IMR-90 (cell line): ENCODE results near the gene KCP. TPM values are rescaled to one million over a fixed set of nuclear protein-coding genes. Genes with fewer than 3 reads are reported as not detected.

Experiments
- ATAC-seq: fragments of 200-7000 bp; cut with Tn5 transposase; 2 replicates; pipeline ENCODE4 v1.9.1; 2020; ENCODE audit warnings: low read depth, mild to moderate bottlenecking, moderate library complexity
- BruUV-seq: library from RNA; stranded (reverse); fragments of 400-500 nt; replicated peaks from 2 replicates; lab custom pipeline; 2021; lab: Mats Ljungman, UMichigan
- CTCF ChIA-PET: fragments of 300-600 bp; formaldehyde crosslinking; extraction: SDS; loops from one replicate; lab custom pipeline; 2021; ENCODE audit warnings: antibody characterized with exemption; lab: Yijun Ruan, JAX
- POLR2A ChIA-PET: fragments of 300-600 bp; sonication (Branson Sonifier 250); formaldehyde crosslinking; loops from one replicate; lab custom pipeline; 2022; ENCODE audit warnings: antibody characterized with exemption; ENCODE audit not compliant: unreplicated experiment; lab: Charles Lee
- DNase-seq: peaks from one replicate; pipeline ENCODE4 v3.0.0; 2013
- H2AFZ ChIP-seq: replicated peaks from 2 replicates; pipeline ENCODE3; 2013; ENCODE audit warnings: low read length, mild to moderate bottlenecking; ENCODE audit not compliant: poor library complexity
- H2AK5ac ChIP-seq: 2 replicates; pipeline ENCODE4 v1.6.1; 2013; ENCODE audit warnings: low read depth, low read length, inconsistent platforms
- H2AK9ac ChIP-seq: replicated peaks from 2 replicates; pipeline ENCODE3; 2013; ENCODE audit warnings: mild to moderate bottlenecking, low read depth, low read length, moderate library complexity; ENCODE audit not compliant: poor library complexity
- H2BK120ac ChIP-seq: 2 replicates; pipeline ENCODE4 v1.6.1; 2013; ENCODE audit warnings: low read depth, low read length, inconsistent platforms
- H2BK15ac ChIP-seq: 3 replicates; pipeline ENCODE4 v1.6.1; 2013; ENCODE audit warnings: low read depth, low read length, inconsistent platforms
- H2BK20ac ChIP-seq: 2 replicates; pipeline ENCODE4 v1.6.1; 2013; ENCODE audit warnings: low read depth, mild to moderate bottlenecking, inconsistent platforms, low read length, moderate library complexity
- H2BK5ac ChIP-seq: 2 replicates; pipeline ENCODE4 v1.6.1; 2013; ENCODE audit warnings: mild to moderate bottlenecking, low read depth, low read length, inconsistent platforms; ENCODE audit not compliant: poor library complexity, severe bottlenecking
- H3K14ac ChIP-seq: replicated peaks from 2 replicates; pipeline ENCODE4 v1.6.1; 2013; ENCODE audit warnings: low read depth, low read length, inconsistent platforms
- H3K18ac ChIP-seq: 2 replicates; pipeline ENCODE4 v1.6.1; 2013; ENCODE audit warnings: low read depth, low read length, control low read depth
- H3K23ac ChIP-seq: 2 replicates; pipeline ENCODE4 v1.6.1; 2013; ENCODE audit warnings: low read depth, low read length, inconsistent platforms
- H3K27ac ChIP-seq: 2 replicates; pipeline ENCODE4 v1.5.1; 2013; ENCODE audit warnings: mild to moderate bottlenecking, control low read depth, low read length; ENCODE audit not compliant: insufficient read depth
- H3K27me3 ChIP-seq: 2 replicates; pipeline ENCODE4 v1.6.1; 2013; ENCODE audit warnings: low read length; ENCODE audit not compliant: control insufficient read depth, insufficient read depth
- H3K36me3 ChIP-seq: 2 replicates; pipeline ENCODE4 v1.6.1; 2013; ENCODE audit warnings: low read length, mixed read lengths; ENCODE audit not compliant: control insufficient read depth, insufficient read depth
- H3K4ac ChIP-seq: 2 replicates; pipeline ENCODE4 v1.6.1; 2013; ENCODE audit warnings: low read depth, low read length, inconsistent platforms
- H3K4me1 ChIP-seq: 2 replicates; pipeline ENCODE4 v1.6.1; 2013; ENCODE audit warnings: low read length, mixed read lengths; ENCODE audit not compliant: control insufficient read depth, insufficient read depth
- H3K4me2 ChIP-seq: 2 replicates; pipeline ENCODE4 v1.6.1; 2013; ENCODE audit warnings: low read depth, mild to moderate bottlenecking, control low read depth, low read length, moderate library complexity
- H3K4me3 ChIP-seq: 2 replicates; pipeline ENCODE4 v1.5.1; 2013; ENCODE audit warnings: low read depth, mild to moderate bottlenecking, control low read depth, low read length, moderate library complexity; ENCODE audit not compliant: insufficient read depth
- H3K56ac ChIP-seq: 2 replicates; pipeline ENCODE4 v1.6.1; 2013; ENCODE audit warnings: low read length, inconsistent platforms; ENCODE audit not compliant: insufficient read depth; ENCODE audit errors: extremely low read depth
- H3K79me1 ChIP-seq, 2 experiments: 2 replicates each; pipeline ENCODE4 v1.6.1; 2013; ENCODE audit warnings: low read length in 2 of 2, inconsistent platforms in 1 of 2, low read depth in 1 of 2
- H3K9ac ChIP-seq: 2 replicates; pipeline ENCODE4 v1.6.1; 2013; ENCODE audit warnings: low read depth, low read length, control low read depth
- H3K9me1 ChIP-seq: 2 replicates; pipeline ENCODE4 v1.6.1; 2013; ENCODE audit warnings: low read length, inconsistent platforms; ENCODE audit not compliant: insufficient read depth
- H3K9me3 ChIP-seq: 2 replicates; pipeline ENCODE4 v1.6.1; 2013; ENCODE audit warnings: low read length; ENCODE audit not compliant: control insufficient read depth, insufficient read depth
- H4K20me1 ChIP-seq: 2 replicates; pipeline ENCODE4 v1.6.1; 2013; ENCODE audit warnings: low read length, inconsistent platforms; ENCODE audit not compliant: insufficient read depth
- H4K5ac ChIP-seq: 2 replicates; pipeline ENCODE4 v1.6.1; 2013; ENCODE audit warnings: mild to moderate bottlenecking, low read depth, low read length, control low read depth
- H4K8ac ChIP-seq, 2 experiments: 2 replicates each; pipeline ENCODE4 v1.6.1; 2013; ENCODE audit warnings: low read depth in 2 of 2, low read length in 2 of 2, control low read depth in 1 of 2, inconsistent platforms in 1 of 2
- H4K91ac ChIP-seq: 2 replicates; pipeline ENCODE4 v1.6.1; 2013; ENCODE audit warnings: low read depth, low read length, inconsistent platforms; ENCODE audit not compliant: insufficient read depth
- CEBPB ChIP-seq: IDR thresholded peaks from 2 replicates; pipeline ENCODE4 v1.6.1; 2012; ENCODE audit warnings: low read depth, low read length, improper control_type of control experiment
- CHD1 ChIP-seq: IDR thresholded peaks from 2 replicates; pipeline ENCODE4 v1.6.1; 2012; ENCODE audit warnings: low read depth, low read length, improper control_type of control experiment
- FOS ChIP-seq: fragments of 150-350 bp; IDR thresholded peaks from 2 replicates; pipeline ENCODE4 v1.6.1; 2016; ENCODE audit warnings: low read depth, low read length
- MAFK ChIP-seq: IDR thresholded peaks from 2 replicates; pipeline ENCODE4 v1.6.1; 2012; ENCODE audit warnings: low read depth, low read length, improper control_type of control experiment
- MAZ ChIP-seq: IDR thresholded peaks from 2 replicates; pipeline ENCODE4 v1.6.1; 2012; ENCODE audit warnings: low read depth, mild to moderate bottlenecking, low read length, improper control_type of control experiment, moderate library complexity, borderline replicate concordance
- MXI1 ChIP-seq: IDR thresholded peaks from 2 replicates; pipeline ENCODE4 v1.6.1; 2012; ENCODE audit warnings: low read depth, mild to moderate bottlenecking, low read length, moderate library complexity, borderline replicate concordance
- POLR2A ChIP-seq: IDR thresholded peaks from 2 replicates; pipeline ENCODE4 v1.6.1; 2012; ENCODE audit warnings: mild to moderate bottlenecking, low read depth, low read length
- RCOR1 ChIP-seq: IDR thresholded peaks from 2 replicates; pipeline ENCODE4 v1.6.1; 2012; ENCODE audit warnings: mild to moderate bottlenecking, low read length, improper control_type of control experiment; ENCODE audit not compliant: insufficient replicate concordance
- RFX5 ChIP-seq: IDR thresholded peaks from 2 replicates; pipeline ENCODE4 v1.8.0; 2012; ENCODE audit warnings: low read depth, mild to moderate bottlenecking, low read length, moderate library complexity
- SMC3 ChIP-seq: fragments of 150-350 bp; IDR thresholded peaks from 2 replicates; pipeline ENCODE4 v1.6.1; 2016; ENCODE audit warnings: low read depth, mild to moderate bottlenecking, antibody characterized with exemption, low read length, moderate library complexity
- WGBS, 2 experiments: methylation state at CpG; one replicate each; pipeline versions ENCODE4 v1.1.5 to v1.1.7; 2013; ENCODE audit warnings: missing lambda C conversion rate in 2 of 2; ENCODE audit not compliant: insufficient read length in 1 of 2; ENCODE audit errors: extremely low coverage in 2 of 2; 5-methylcytosine and 5-hydroxymethylcytosine counted together
- dilution Hi-C: fragments of 300-500 bp; cut with HindIII; formaldehyde crosslinking; loops from one replicate; pipeline ENCODE4 v1.14.3; 2018; ENCODE audit warnings: low sequenced_read_pairs; ENCODE audit not compliant: unreplicated experiment
- in situ Hi-C: fragments of 300-500 bp; cut with MboI; formaldehyde crosslinking; loops from 3 replicates; pipeline ENCODE4 v1.14.3; 2019; ENCODE audit warnings: low sequenced_read_pairs, inconsistent platforms, mixed read lengths
- intact Hi-C: fragments of 100-400 bp; cut with micrococcal nuclease; formaldehyde crosslinking; loops from 2 replicates; pipeline ENCODE4 v1.10.0; 2022
- polyA plus RNA-seq, 3 experiments: library from polyadenylated mRNA; depleted of rRNA; stranded (reverse); fragments of >200 nt; gene quantifications; 2 replicates each; pipeline ENCODE4 v1.2.3, GENCODE V29; 2012; ENCODE audit warnings: low replicate concordance in 1 of 3
- total RNA-seq: library from RNA; depleted of rRNA; stranded (reverse); fragments of >200 nt; gene quantifications from 2 replicates; pipeline ENCODE4 v1.2.3, GENCODE V29; 2012
- TF ChIP-seq, protein P1 (sequence below): fragments of 150-350 bp; IDR thresholded peaks from 2 replicates; pipeline ENCODE4 v1.6.1; 2016; ENCODE audit warnings: low read depth, mild to moderate bottlenecking, low read length, moderate library complexity, borderline replicate concordance

Gene KCP
- total and polyA plus RNA-seq, 2 of the 4 experiments (the other 2 are of a cell fraction): 0.03 TPM; not detected in 1

DNA sequence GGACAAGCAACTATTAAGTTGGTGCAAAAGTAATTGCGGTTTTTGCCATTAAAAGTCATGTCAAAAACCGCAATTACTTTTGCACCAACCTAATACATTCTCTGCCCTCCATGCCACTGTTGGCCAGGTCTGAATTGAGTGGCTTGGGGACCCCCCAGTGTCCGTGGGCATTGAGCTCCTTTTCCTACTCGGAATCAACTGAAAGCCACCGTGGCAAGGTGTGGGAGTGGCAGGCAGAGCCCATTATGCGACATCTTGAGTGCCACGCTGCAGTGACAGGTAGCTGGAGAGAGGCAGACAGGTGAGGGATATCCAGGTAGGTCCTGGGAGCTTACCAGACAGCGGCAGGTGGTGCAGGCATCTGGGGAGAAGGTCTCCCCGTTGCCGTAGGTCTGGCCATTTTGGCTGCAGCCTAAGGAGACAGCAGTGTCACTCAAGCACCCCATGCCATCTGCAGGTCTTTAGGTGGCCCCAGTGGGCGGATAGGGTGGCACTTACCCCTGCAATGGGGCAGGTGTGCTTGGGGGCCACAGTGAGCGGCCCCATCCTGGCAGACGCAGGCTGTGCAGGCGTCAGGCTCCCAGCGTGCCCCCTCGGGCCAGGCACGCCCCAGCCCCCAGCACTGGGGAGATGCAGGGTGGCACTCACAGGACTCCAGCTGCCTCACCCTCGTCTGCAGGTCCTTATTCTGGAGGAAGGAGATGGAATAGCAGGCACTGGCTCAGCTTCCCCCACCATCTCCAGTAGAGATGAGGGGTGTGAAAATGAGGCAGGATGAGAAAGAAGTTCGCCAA is 3.5 kb downstream of the KCP start (continued):
- TF ChIP-seq, protein P1, sequence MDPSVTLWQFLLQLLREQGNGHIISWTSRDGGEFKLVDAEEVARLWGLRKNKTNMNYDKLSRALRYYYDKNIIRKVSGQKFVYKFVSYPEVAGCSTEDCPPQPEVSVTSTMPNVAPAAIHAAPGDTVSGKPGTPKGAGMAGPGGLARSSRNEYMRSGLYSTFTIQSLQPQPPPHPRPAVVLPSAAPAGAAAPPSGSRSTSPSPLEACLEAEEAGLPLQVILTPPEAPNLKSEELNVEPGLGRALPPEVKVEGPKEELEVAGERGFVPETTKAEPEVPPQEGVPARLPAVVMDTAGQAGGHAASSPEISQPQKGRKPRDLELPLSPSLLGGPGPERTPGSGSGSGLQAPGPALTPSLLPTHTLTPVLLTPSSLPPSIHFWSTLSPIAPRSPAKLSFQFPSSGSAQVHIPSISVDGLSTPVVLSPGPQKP: no peak

DNA sequence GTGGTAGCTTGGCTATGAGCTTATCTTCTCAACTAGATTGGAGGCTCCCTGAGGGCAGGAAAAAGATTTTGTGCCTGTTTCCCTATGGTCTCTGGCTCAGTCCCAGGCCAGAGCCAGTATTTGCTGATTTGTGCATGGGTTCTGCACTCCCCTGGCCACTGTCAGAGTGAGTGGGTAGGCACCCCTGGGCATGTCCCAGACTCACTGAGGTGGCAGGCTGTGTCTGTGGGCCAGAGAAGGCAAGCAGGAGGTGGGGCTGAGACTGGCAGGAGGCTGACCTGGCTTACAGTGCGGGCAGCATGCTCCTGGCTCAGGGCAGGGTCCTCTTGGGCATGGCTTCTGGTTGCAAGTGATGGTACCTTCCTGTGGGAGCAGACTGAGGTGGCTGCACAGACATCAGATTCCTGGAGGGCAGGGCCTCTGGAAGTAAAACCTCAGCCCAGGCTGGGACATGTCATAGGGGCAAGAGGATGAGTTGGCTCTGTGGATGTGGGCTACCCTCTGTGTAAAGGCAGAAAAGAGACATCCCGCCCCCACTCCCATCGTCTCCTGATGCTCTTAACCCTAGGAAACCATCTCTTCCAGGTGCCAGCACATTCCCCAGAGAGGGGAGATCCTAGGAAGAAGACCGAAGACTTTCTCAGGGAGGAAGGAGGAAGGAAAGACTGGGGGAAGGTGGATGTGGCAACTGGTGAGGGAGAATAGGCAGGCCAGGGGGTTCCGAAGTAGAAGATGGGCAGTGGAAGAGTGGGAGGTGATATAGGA is 4.3 kb downstream of the KCP start:
- no peak overlapping the region for H3K4ac ChIP-seq
- dilution Hi-C loops (no loop called here), in situ Hi-C loops (no loop called here), intact Hi-C loops (no loop called here)
- CTCF ChIA-PET: interaction anchor here (1.0 kb wide), 1 partner anchor 185 kb away, joined by 4 read pairs; no protein-coding TSS in a partner anchor
- H3K36me3 ChIP-seq: no peaks in the 10 kb centered on the region
- no peak overlapping the region for H3K9ac ChIP-seq
- TF ChIP-seq POLR2A (no peak), MAFK (no peak), CEBPB (no peak), RFX5 (no peak), CHD1 (no peak), RCOR1 (no peak), MXI1 (no peak), FOS (no peak), MAZ (no peak), SMC3 (no peak)
- H3K56ac ChIP-seq: no peak overlapping the region
- H2AFZ ChIP-seq: no peak overlapping the region
- POLR2A ChIA-PET: no interaction called here
- no peak overlapping the region; the same call in 1 of the 2 replicates for H3K23ac ChIP-seq
- no peak overlapping the region for H3K14ac ChIP-seq
- no peaks in the 10 kb centered on the region for H3K9me3 ChIP-seq
- H4K5ac ChIP-seq: no peak overlapping the region
- peaks cover 49% of the 10 kb centered on the region for H3K27me3 ChIP-seq
- H2BK120ac ChIP-seq: no peak overlapping the region
- no peak overlapping the region for H3K4me3 ChIP-seq
- H3K4me1 ChIP-seq: no peaks in the 10 kb centered on the region
- DNase-seq (no peak), ATAC-seq (no peak)
- no peak overlapping the region for H4K91ac ChIP-seq
- H4K20me1 ChIP-seq: no peaks in the 10 kb centered on the region
- H2BK15ac ChIP-seq: no peak overlapping the region
- no CpG with 5 or more reads among the region's 5 CpGs for WGBS, 2 experiments
- H3K18ac ChIP-seq: no peak overlapping the region
- BruUV-seq: no TSS peak
- H3K9me1 ChIP-seq: no peaks in the 10 kb centered on the region
- no peak overlapping the region for H4K8ac ChIP-seq
- H3K79me1 ChIP-seq: no peaks in the 10 kb centered on the region
- H3K4me2 ChIP-seq: no peak overlapping the region
- no peak overlapping the region for H2BK20ac ChIP-seq
- no peak overlapping the region for H2AK9ac ChIP-seq
- H2BK5ac ChIP-seq: no peak overlapping the region
- no peak overlapping the region for H3K27ac ChIP-seq
- H2AK5ac ChIP-seq: no peak overlapping the region
